HepG2 (cell line): ENCODE measurements around the gene LRRC25. TPM values are rescaled to one million over a fixed set of nuclear protein-coding genes. Genes with fewer than 3 reads are reported as not detected.

ENCODE experiments used
- BCL3 ChIP-seq: sonication (generic); formaldehyde crosslinking; IDR thresholded peaks from 2 replicates; pipeline ENCODE4 v1.5.1; 2020; ENCODE audit warnings: mild to moderate bottlenecking, missing genetic modification reagents, moderate library complexity
- BRF2 ChIP-seq: sonication (generic); formaldehyde crosslinking; IDR thresholded peaks from 2 replicates; pipeline ENCODE4 v1.8.1; 2022; ENCODE audit warnings: mild to moderate bottlenecking, missing genetic modification reagents
- HNRNPK ChIP-seq: fragments of 200-400 bp; formaldehyde crosslinking; IDR thresholded peaks from 2 replicates; pipeline ENCODE4 v1.6.1; 2018; ENCODE audit warnings: low read length, low read depth, moderate library complexity, mild to moderate bottlenecking; ENCODE audit not compliant: poor library complexity, severe bottlenecking
- HOXA3 ChIP-seq: sonication (generic); formaldehyde crosslinking; IDR thresholded peaks from 2 replicates; pipeline ENCODE4 v1.5.0; 2020; ENCODE audit warnings: missing genetic modification reagents
- JUNB ChIP-seq: sonication (generic); formaldehyde crosslinking; IDR thresholded peaks from 2 replicates; pipeline ENCODE4 v1.8.0; 2022; ENCODE audit warnings: missing genetic modification reagents, mild to moderate bottlenecking, borderline replicate concordance
- MEIS2 ChIP-seq: sonication (generic); formaldehyde crosslinking; IDR thresholded peaks from 2 replicates; pipeline ENCODE4 v1.9.0; 2021; ENCODE audit warnings: mild to moderate bottlenecking, missing genetic modification reagents
- ZKSCAN5 ChIP-seq: sonication (generic); formaldehyde crosslinking; IDR thresholded peaks from 2 replicates; pipeline ENCODE4 v1.5.1; 2020; ENCODE audit warnings: mild to moderate bottlenecking, missing genetic modification reagents
- ZNF136 ChIP-seq: sonication (generic); formaldehyde crosslinking; IDR thresholded peaks from 2 replicates; pipeline ENCODE4 v1.8.1; 2022; ENCODE audit warnings: low read depth, mild to moderate bottlenecking, moderate library complexity, missing genetic modification reagents
- ZNF318 ChIP-seq: sonication (generic); formaldehyde crosslinking; IDR thresholded peaks from 2 replicates; pipeline ENCODE4 v1.4.0; 2020; ENCODE audit warnings: mild to moderate bottlenecking, missing genetic modification reagents
- ZNF414 ChIP-seq: sonication (generic); formaldehyde crosslinking; IDR thresholded peaks from 2 replicates; pipeline ENCODE4 v1.5.0; 2020; ENCODE audit warnings: missing genetic modification reagents
- ZNF547 ChIP-seq: sonication (generic); formaldehyde crosslinking; IDR thresholded peaks from 2 replicates; pipeline ENCODE4 v1.5.1; 2020; ENCODE audit warnings: mild to moderate bottlenecking, missing genetic modification reagents
- ZNF569 ChIP-seq: sonication (generic); formaldehyde crosslinking; IDR thresholded peaks from 2 replicates; pipeline ENCODE4 v1.5.0; 2020; ENCODE audit warnings: mild to moderate bottlenecking, missing genetic modification reagents, moderate library complexity, borderline replicate concordance
- ZNF577 ChIP-seq: sonication (generic); formaldehyde crosslinking; IDR thresholded peaks from 2 replicates; pipeline ENCODE4 v1.4.0; 2020; ENCODE audit warnings: mild to moderate bottlenecking, low read depth, missing genetic modification reagents, borderline replicate concordance
- polyA plus RNA-seq, 8 experiments: library from polyadenylated mRNA; depleted of rRNA in 3 of 8; stranded (reverse) in 7 of 8; unstranded in 1 of 8; fragments of >200 nt; fragmentation: Illumina TruSeq in 4 of 8; extraction: Trizol in 4 of 8; gene quantifications; 2 replicates each; pipeline versions ENCODE4 v1.2.1 to v1.2.3, GENCODE V29; 2011 to 2016; ENCODE audit warnings: low read depth in 4 of 8, missing spikeins in 1 of 8, mixed read lengths in 1 of 8; ENCODE audit not compliant: insufficient read depth in 1 of 8
- total RNA-seq, 5 experiments: library from RNA; depleted of rRNA; stranded (reverse); fragments of >200 nt; fragmentation: Illumina TruSeq; extraction: Trizol; gene quantifications; 2 replicates each; pipeline ENCODE4 v1.2.3, GENCODE V29; 2016; ENCODE audit warnings: low read depth in 1 of 5
- TF ChIP-seq, protein P1 (sequence below): fragments of 450-650 bp; IDR thresholded peaks from 2 replicates; pipeline ENCODE4 v1.6.1; 2017

LRRC25 gene
- total and polyA plus RNA-seq, 2 of the 13 experiments (the other 11 are each of a cell fraction or from before 2014, with no cell fraction given) = 0.13 to 0.53 TPM

- peak; percentile 54; the same call in 1 of the 2 replicates for TF ChIP-seq ZNF414
- TF ChIP-seq ZKSCAN5 (CRISPR knock-in tag) = no peak
- no peak; the same call in 1 of the 2 replicates for TF ChIP-seq BCL3 (CRISPR knock-in tag)
- no peak for TF ChIP-seq MEIS2
- TF ChIP-seq ZNF569 = no peak
- peak; percentile 87 for TF ChIP-seq HOXA3 (CRISPR knock-in tag)
- TF ChIP-seq, protein P1, sequence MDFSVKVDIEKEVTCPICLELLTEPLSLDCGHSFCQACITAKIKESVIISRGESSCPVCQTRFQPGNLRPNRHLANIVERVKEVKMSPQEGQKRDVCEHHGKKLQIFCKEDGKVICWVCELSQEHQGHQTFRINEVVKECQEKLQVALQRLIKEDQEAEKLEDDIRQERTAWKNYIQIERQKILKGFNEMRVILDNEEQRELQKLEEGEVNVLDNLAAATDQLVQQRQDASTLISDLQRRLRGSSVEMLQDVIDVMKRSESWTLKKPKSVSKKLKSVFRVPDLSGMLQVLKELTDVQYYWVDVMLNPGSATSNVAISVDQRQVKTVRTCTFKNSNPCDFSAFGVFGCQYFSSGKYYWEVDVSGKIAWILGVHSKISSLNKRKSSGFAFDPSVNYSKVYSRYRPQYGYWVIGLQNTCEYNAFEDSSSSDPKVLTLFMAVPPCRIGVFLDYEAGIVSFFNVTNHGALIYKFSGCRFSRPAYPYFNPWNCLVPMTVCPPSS = no peak
- peak; percentile 85 for TF ChIP-seq ZNF547 (CRISPR knock-in tag)
- peak; percentile 89; the same call in 1 of the 2 replicates for TF ChIP-seq ZNF577 (CRISPR knock-in tag)
- TF ChIP-seq HNRNPK = peak; percentile 74
- TF ChIP-seq ZNF136 (CRISPR knock-in tag) = 0 out of 2 replicates have a peak, but pooled peaks have one; percentile 36
- peak; percentile 89 for TF ChIP-seq BRF2 (CRISPR knock-in tag)
- peak; percentile 76; the same call in 1 of the 2 replicates for TF ChIP-seq ZNF318 (CRISPR knock-in tag)
- TF ChIP-seq JUNB (CRISPR knock-in tag) = peak; percentile 70; the same call in 1 of the 2 replicates
These were observed 9.1 kb downstream of the LRRC25 start (continued) for GRCh38 chr19:18388100-18388959.
